Activated T-cell treated with anti-CD3 and anti-CD28 coated beads for 4 hours (primary cell): Measurements from ENCODE around the gene MICALL2.

Source experiments
- DNase-seq: peaks from one replicate; pipeline ENCODE4 v3.0.0-alpha.2; 2020

Gene MICALL2

GRCh38 chr7:1466524-1467271 lies 7.4 kb upstream of the MICALL2 start:
- no peak for DNase-seq

GRCh38 chr7:1464694-1465093 lies 5.4 kb upstream of the MICALL2 start:
- no peak for DNase-seq

GRCh38 chr7:1463676-1464223 lies 4.5 kb upstream of the MICALL2 start:
- no peak for DNase-seq

DNA sequence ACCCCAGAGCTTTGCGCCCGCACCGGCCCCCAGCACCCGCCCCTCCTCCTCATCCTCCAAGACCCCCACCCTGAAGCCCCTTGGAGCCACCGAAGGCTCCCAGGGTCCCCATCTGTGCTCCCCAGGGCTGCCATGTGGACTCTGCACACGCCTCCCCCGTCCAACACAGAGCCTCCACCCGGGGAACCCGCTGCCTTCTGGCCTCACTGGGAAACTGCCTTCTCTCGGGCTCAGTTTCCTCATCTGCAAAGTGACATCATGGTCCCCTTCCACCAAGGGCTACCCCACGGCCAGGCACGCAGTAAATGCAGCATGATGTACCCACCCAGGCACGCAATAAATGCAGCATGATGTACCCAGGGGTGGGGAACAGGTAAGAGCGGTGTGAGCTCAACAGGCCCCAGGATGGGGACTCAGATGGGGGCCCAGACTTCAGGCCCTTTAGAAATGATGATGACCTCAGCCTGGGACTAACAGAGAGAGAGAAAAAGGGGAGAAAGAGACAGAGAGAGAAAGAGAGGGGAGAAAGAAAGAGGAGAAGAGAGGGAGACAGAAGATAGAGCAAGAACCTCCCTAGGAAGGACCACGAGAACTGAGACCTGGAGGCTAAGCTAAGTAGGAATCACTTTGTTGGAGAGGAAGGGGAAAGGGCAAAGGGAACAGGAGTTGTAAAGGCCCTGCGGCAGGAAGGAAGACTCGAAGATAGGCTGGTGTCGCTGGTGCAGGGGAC lies 2.5 kb upstream of the MICALL2 start:
- DNase-seq = no peak

DNA sequence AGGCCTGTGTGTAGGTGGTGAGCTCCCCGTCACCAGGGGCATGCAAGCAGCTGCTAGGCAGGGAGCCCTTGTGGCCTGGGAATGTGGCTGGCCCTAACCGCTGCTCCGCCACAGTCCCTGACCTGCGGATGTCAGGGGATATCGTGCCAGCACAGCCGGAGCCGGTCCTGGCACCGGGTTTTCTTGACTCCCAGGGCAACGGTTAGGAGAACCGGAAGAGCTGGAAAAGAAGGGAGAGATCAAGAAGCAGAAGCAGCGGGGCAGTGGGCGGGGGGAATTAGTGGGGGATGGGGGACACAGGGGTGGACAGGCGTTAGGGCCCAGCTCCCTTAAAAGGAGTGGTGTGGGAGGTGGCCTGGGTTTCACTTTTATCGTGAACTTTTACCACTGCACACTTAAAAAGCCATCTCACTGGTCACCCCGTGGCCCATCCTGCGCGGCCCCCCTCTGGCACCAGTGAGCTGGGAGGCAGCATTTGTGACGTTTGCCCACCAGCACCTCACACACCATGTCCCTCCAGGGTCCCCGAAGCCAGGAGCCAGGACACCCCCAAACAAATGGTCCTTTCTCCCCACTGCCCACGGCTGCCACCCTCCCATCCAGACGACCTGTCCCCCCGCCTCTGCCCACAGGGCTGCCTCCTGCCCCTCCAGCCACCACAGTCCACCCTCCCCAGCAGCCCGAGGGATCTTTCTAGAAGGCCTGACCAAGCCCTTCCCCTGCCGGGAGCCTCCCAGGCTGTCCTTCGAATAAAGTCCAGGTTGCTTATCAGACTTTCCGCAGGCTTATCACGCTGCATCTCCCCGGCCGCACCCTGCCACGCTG lies 1.8 kb upstream of the MICALL2 start:
- DNase-seq = no peak

DNA sequence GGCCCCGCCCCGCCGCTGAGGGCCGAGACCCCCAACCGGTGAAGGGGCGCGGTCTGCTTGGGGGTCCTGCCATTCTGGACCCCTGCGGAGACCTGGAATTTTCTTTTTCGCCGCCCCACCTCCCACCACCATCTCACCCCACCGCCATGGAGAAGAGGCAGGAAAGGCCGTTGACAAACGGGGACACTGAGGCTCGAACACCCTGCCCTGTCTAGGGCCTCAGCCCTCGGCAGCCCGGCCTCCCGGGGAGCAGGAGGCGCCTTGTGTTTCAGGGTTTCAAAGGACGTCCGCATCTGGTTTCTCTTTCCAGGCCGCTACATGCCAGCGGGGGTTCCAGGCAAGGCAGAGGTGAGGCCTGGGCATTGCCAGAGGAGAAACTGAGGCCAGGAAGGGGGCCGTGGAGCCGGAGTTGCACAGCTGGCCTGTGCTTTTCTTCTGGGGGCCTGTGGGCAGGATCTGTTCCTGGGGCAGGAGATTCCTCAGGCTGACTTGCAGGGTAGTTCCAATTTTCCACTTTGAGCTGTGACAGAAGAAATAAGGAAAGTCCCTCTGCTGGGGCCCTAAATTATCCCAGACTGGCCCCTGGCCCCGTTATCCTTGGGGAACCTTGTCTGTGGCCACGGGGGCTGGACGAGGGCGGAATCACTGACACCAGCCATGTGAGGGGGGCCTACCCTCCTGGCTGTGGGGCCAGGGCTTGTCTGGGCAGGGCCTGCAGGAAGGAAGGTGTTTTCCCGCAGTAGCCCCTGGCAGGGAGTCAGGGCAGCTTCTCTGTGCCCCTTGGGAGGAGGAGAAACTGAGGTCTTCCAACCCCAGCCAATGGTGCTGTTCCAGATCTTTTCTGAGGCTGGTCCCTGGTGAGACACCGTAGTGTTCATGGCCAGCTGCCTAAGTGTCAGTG lies 900 bp upstream of the MICALL2 start:
- DNase-seq = no peak

GRCh38 chr7:1459512-1459892 lies 232 bp upstream of the MICALL2 start:
- peak; percentile 93 for DNase-seq

- DNase-seq = no peak
These were observed 1.2 kb downstream of the MICALL2 start for GRCh38 chr7:1457949-1458682.

GRCh38 chr7:1457059-1457948 lies 2.0 kb downstream of the MICALL2 start:
- DNase-seq = no peak

DNA sequence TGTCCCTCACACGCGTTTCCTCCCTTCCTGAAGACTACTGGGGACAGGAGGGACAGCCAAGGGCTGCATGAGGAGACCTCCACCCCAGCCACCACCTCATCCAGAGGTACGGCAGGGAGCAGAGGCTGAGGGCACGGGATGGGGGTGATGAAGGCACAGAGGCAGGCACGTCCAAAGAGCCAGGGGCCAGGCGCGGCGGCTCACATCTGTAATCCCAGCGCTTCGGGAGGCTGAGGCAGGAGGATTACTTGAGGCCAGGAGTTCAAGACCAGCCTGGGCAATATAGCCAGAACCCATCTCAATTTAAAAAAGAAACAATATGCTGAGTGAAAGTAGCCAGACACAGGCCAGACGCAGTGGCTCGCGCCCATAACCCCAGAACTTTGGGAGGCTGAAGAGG lies 3.3 kb downstream of the MICALL2 start:
- DNase-seq = no peak

DNA sequence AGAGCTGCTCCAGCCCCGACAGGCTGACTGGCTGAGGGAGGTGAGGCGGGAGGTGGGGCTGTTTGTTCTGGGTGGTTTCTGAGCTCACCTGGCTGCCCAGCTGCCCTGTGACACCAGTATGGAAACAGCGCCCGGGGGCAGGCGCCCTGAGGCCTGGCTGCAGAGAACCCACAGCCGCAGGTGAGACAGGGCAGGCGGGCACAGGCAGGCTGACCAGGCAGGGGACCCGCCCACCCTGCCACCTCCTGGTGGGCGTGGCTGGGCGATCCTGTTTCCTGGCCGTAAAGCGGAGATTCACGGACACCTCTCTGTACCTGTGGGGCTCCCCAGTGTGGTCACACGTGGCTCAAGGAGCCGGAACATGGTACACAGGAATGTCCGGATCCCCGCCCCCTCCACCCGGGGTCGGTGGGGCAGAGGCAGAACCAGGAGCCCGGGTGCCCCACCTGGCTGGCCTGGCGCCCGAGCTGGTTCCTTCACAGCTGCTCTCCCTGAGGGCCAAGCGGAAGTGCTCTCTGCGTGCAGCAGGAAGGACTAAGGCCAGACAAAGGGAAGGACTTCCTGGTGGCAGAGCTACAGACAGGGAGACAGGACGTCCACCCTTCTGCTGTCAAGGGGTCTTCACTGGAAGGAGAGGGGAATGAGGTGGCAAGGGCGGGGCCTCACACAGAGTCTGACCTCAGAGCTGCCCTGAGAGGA lies 3.9 kb downstream of the MICALL2 start:
- DNase-seq = no peak

GRCh38 chr7:1454542-1454941 lies 4.7 kb downstream of the MICALL2 start:
- DNase-seq = no peak

GRCh38 chr7:1452205-1452604 lies 7.1 kb downstream of the MICALL2 start:
- no peak for DNase-seq

GRCh38 chr7:1450987-1451386 lies 8.3 kb downstream of the MICALL2 start:
- no peak for DNase-seq

DNA sequence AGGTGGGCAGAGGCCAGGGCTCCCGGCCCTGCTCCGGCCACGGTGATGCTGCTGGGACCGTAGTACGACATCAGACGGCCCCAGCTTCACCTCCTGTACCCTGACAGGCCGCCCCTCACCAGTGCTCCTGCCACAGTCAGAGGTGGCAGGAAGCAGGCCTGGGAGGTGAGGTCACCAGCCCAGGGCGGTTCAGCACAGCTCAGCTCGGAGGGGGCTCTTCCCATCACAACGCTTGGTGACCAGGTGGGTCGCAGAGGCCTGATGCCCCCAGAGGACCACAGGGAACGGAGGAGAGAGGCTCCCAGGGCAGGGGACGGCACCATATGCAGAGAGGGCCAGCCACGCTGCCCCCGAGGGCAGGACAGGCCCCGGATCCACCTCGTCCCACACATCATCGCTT lies 8.8 kb downstream of the MICALL2 start:
- no peak for DNase-seq

GRCh38 chr7:1449951-1450350 lies 9.3 kb downstream of the MICALL2 start:
- no peak for DNase-seq

GRCh38 chr7:1449501-1449900 lies 9.8 kb downstream of the MICALL2 start:
- DNase-seq = no peak

DNA sequence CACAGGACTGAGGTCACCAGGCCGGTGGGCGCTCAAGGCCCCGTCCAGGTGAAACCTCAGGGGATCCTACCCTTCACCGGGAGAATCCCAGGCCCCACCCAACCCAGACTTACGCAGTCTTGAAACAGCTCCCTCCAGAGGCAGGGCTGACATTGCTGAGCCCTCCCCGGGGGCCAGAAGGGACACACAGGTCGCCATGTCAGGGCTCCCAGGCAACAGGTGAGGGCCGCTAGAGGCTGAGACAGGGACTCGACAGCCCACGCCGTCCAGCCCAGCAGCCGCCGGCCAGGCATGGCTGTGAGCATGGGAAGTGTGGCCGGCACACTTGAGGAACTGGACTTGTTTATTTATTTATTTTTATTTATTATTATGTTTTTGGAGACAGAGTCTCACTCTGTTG lies 10.3 kb downstream of the MICALL2 start:
- DNase-seq = no peak

GRCh38 chr7:1447551-1448244 lies 11.6 kb downstream of the MICALL2 start:
- DNase-seq = no peak
